GM12878 (cell line): ENCODE data around the gene FBXL7.

ENCODE experiments used
- EGR1 ChIP-seq, 2 experiments: IDR thresholded peaks; 1 replicate in 1 of 2; 2 replicates in 1 of 2; pipeline ENCODE4 v1.6.1; 2011 to 2012; ENCODE audit warnings: low read depth in 2 of 2, low read length in 2 of 2, borderline replicate concordance in 1 of 2, mild to moderate bottlenecking in 1 of 2, moderate library complexity in 1 of 2
- FOS ChIP-seq: IDR thresholded peaks from 3 replicates; pipeline ENCODE4 v1.6.1; 2011; ENCODE audit warnings: borderline replicate concordance; ENCODE audit not compliant: insufficient read length; ENCODE audit errors: extremely low read depth
- POLR2A ChIP-seq: IDR thresholded peaks from 2 replicates; pipeline ENCODE4 v1.6.1; 2011; ENCODE audit warnings: low read depth, mild to moderate bottlenecking, low read length
- ZSCAN29 ChIP-seq: fragments of 450-650 bp; IDR thresholded peaks from 2 replicates; pipeline ENCODE4 v1.6.1; 2017; ENCODE audit warnings: mild to moderate bottlenecking, moderate library complexity
- TF ChIP-seq, protein P1 (sequence below), 3 experiments: IDR thresholded peaks in 2 of 3; conservative IDR thresholded peaks in 1 of 3; 2 replicates each; pipeline ENCODE4 v1.5.1; 2011; ENCODE audit warnings: low read depth in 3 of 3, low read length in 3 of 3, mild to moderate bottlenecking in 3 of 3, control low read depth in 2 of 3, moderate library complexity in 2 of 3, inconsistent platforms in 1 of 3, mixed read lengths in 1 of 3; ENCODE audit not compliant: control insufficient read depth in 2 of 3, insufficient read depth in 1 of 3; ENCODE audit errors: extremely low read depth in 1 of 3

GRCh38 chr5:15558681-15559080 lies 58.7 kb downstream of the FBXL7 start:
- TF ChIP-seq ZSCAN29, result no peak
- TF ChIP-seq FOS, result no peak
- TF ChIP-seq, protein P1, sequence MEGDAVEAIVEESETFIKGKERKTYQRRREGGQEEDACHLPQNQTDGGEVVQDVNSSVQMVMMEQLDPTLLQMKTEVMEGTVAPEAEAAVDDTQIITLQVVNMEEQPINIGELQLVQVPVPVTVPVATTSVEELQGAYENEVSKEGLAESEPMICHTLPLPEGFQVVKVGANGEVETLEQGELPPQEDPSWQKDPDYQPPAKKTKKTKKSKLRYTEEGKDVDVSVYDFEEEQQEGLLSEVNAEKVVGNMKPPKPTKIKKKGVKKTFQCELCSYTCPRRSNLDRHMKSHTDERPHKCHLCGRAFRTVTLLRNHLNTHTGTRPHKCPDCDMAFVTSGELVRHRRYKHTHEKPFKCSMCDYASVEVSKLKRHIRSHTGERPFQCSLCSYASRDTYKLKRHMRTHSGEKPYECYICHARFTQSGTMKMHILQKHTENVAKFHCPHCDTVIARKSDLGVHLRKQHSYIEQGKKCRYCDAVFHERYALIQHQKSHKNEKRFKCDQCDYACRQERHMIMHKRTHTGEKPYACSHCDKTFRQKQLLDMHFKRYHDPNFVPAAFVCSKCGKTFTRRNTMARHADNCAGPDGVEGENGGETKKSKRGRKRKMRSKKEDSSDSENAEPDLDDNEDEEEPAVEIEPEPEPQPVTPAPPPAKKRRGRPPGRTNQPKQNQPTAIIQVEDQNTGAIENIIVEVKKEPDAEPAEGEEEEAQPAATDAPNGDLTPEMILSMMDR (IDR thresholded peaks at IDR 0.05 in 2 of 3, conservative IDR thresholded peaks at IDR 0.05 in 1 of 3; ENCODE audit: control insufficient read depth in 2 of 3, extremely low read depth in 1 of 3, insufficient read depth in 1 of 3, low read depth in 3 of 3, low read length in 3 of 3), result no peak
- no peak for TF ChIP-seq POLR2A
- no peak for TF ChIP-seq EGR1 (IDR thresholded peaks at IDR 0.05; ENCODE audit: borderline replicate concordance in 1 of 2, low read depth in 2 of 2, low read length in 2 of 2)
